HG02885 (cell line): ENCODE data around the gene PXDN.

Source experiments
- ATAC-seq: cut with Tn5 transposase; IDR thresholded peaks from one replicate; pipeline ENCODE4 v1.9.1; 2021; ENCODE audit warnings: mild to moderate bottlenecking; ENCODE audit not compliant: unreplicated experiment, poor library complexity

Gene PXDN

DNA sequence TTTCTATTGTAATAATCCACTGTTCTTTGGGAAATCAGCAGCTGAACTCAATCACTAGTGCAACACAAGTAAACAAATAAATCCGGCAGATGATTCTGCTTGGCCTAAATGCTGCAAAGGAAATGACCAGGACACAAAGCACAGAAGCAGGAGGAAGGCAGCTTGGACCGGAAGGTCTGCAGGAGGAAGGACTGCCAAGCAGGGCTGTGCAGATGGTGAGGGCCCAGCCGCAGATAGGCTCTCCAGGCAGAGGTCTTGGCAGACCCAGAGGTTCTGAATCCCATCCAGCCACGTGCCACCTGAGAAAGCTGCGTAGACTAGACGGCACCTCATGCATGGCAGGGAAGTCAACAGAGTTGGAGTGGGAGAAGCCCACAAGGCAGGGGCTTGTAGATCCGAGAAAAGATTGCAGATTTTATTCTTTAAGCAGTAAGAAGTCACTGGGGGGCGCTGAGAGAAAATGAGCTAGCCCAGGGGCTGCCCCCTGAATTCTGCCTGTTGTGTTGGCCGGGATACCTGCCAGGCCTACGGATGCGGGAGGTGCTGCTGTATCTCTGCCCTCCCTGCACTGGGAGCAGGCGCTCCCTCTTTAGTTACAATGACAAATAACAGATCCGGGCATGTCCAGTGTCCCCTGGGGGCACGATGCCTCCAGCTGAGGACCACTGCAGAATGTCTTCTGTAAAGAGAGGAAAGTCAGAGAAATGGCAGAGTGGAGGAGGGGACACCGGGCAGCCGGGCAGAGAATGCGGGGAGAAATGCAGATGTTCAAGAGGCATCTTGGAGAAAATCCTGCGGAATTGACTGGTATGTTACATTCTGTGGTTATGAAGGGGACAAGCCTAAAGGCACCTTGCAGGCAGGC lies 153.5 kb downstream of the PXDN start:
- ATAC-seq = no peak

DNA sequence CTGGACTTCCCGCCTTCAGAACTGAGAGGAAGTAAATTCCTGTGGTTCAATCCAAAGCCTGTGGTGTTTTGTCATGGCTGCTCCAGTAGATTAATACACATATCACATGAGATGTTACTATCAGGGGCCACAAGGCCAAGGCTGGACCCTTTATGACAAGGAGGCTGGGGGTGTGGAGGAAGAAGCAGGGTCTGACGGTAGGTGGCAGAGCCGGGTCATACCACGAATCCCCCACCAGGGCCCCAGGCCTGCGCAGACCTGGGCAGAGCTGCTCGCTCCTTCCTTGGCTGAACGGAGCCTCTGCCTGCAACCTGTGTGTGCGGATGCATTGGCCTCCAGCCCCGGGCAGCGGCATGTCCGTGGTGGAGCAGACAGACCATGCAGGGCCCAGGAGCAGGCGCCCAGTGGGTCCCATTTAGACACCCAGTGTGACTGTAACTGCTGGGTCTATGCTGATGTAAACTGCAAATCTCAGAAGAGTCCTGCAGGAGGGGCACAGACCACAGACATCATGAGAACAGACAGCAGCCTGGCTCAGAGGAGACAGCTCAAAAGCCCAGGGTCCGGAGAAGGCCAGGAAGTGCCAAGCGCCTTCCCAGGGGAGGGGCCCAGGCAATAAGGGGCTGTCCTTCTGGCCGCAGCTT lies 155.2 kb downstream of the PXDN start:
- ATAC-seq = no peak

DNA sequence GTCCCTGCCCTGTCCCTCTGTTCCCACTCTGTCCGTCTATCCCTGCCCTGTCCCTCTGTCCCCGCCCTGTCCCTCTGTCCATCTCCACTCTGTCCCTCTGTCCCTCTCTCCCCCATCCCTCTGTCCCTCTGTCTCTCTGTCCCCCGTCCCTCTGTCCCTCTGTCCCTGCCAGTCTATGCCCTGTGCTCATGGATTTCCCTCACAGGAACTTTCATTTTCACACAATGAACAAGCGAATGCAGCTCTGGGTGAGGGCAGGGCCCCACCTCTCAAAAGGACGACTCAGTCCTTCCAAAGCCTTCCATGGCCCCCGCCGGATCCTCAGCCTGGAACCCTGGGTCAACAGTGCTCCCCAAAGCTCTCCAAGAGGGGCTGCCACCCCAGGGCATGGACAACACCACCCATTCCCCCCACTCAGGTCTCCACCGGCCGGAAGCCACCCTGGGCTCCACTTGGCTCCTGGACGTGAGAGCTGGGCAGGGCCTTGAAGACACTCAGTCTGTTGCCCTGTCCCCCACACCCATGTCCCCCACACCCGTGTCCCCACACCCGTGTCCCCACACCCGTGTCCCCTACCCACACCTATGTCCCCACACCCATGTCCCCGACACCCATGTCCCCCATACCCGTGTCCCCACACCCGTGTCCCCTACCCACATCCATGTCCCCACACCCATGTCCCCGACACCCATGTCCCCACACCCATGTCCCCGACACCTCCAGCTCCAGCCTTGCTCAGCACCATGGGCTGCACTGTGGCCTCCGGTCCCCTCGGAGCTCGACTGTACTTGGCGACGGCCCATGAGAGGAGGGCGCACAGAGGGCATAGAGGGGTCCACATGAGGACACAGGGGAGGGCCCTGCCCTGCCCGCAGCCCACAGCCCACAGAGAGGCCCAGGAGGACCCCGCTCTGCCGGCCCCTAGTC lies 156.0 kb downstream of the PXDN start:
- no peak for ATAC-seq

DNA sequence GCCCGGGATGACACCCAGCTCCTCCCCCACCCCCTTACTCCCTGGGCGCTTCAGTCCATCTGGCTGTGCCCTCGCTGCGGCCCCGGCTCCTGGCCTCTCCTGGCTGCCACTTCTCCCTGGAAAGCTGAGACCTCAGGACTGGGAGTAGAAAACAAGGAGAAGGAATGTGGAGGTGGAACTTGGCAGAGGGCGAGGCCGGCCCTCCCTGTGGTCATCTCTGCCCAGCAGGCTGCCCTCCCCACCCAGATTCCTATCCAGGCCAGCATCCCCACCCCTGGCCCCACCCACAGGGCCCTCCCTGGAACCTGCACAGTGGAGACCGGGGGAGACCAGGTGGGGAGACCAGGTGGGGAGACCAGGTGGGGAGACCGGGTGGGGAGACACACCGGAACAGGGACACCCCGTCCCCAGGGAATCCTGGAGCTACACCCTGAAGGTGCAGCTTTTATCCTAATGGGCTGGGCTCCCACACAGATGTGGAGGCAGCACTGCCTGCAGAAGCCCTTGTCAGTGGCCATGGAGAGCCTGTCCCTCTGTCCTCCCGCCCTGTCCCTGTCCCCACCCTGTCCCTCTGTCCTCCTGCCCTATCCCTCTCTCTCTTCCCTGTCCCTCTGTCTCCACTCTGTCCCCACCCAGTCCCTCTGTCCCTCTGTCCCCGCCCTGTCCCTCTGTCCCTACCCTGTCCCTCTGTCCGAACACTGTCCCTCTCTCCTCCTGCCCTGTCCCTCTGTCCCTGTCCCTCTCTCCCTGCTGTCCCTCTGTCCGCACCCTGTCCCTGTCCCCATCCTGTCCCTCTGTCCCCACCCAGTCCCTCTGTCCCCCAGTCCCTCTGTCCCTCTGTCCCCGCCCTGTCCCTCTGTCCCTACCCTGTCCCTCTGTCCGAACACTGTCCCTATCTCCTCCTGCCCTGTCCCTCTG lies 157.1 kb downstream of the PXDN start:
- no peak for ATAC-seq

DNA sequence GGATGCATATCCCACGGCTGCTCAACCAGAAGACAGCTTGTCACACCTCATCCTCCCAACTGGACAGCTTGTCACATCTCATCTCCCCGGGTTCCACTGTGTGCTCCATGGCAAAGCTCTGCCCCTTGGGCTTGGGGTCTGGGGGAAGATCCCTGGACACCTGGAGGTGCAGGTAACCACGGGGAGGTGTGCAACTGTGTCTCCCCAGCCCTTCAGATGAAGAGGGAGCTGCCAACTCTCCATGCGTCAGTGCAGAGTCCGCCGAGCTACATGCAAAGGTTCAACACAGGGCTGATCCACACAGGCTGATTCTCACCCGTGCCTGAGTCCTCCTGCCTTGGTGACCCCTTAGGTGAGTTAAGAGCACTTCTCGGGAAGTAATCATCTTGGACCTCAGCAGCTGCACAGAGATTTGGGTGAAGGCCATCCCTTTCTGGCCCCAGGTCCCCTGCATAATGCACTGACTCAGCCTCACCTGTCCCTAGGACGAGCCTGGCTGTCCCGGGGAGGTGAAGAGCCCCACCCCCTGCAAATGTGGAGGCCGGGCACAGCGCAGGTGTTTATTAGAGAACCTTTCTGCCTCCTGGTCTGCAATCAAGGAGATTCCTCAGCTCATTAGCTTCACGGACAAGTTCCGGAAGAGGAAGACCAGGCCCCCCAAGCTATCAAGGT lies 157.9 kb downstream of the PXDN start:
- no peak for ATAC-seq

DNA sequence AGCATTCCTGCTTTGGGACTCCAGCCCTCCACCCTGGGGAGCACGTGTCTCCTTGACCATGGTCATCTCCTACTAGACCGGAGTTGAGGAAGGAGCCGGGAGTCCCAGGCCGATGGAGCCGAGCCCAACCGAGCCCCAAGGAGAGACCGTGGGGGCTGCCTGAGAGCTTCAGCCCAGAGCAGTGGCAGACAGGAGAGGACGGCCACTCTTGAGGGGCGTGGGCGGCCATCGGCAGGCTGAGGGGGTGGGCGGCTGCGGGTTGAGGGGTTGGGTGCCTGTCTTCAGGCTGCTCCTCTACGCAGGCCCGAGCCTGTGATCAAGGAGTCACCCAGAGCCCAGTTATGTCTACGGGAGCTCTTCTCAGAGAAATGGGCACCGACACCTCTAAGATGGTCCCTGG lies 158.7 kb downstream of the PXDN start:
- ATAC-seq = no peak

DNA sequence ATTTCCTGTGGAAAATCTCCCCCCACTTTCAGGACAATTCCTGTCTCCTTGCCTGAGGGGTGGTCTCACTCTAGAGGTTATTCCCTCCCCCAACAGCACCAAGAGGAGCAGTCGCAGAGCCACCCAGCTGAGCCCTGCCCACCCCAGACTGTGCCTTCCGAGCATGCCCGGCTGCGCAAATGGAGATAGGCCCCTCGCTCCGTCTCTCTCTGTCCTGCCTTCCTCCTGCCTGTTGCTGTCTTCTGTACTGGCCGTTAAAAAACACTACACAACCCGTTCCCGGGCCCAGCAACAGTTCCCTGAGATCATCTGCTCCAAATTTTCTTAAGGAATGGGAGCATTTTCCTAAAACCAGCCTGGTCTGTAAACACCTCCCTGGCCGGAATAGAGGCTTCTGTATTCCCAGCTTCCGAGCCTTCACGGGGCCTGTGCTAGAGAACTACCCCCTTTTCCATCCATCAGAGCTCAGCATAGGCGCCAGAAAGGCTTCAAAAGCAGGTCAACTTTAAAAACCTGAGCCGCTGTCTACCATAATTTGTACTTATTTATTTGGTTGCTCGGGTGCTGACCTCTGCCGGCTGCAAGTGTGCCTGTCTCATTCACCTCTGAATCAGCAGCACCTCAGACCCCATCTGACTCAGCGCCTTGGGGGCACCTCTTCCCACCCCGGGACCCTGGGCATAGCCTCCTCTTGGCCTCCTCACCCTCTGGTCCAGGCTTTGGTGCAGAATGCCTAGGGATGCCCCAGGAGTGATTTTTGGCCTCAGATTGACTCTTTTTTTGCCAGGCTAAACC lies 159.4 kb downstream of the PXDN start:
- no peak for ATAC-seq

DNA sequence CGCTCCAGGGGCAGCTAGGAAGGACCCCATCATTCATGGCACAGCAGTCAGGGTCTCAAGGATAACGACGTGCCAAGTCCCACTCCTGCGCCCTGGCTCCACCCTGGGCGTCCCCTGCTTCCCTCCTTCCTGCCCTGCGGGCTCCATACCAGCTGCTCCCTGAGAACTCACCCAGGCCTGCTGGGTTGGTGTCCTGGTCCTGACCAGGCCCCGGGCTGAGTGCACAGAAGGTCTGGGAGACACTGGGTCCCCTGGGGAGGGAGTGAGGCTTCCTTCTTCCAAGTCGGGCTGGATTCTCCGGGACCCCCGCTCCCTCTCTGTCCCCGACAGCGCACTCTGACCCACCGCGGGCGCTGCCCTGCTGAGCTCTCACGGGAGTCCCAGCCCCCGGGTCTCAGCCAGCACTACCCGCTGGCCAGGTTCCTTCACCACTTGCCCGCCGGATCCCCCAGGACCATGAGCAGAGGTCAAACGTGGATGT lies 160.2 kb downstream of the PXDN start:
- ATAC-seq = no peak

DNA sequence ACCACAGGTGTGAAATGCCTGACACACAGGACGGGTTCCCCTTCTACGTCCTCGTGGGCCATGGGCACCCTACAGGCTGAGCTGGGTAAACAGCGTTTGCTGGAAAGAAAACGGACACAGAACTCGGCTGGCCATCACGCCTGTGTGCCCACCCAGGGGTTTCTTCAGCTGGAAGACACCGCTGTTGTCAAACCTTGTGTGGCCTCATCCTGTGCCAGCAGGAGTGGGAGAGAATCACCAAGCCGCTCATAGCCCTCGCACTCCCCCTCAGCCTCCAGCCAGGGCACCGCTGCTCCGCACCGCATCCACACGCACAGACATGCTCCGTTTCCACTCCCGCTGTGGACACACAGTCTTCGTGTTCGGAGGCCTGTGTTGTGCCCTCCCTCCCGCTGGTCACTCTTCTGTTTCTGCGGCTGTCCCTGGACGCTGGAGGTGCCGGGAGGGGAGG lies 161.4 kb downstream of the PXDN start:
- no peak for ATAC-seq

DNA sequence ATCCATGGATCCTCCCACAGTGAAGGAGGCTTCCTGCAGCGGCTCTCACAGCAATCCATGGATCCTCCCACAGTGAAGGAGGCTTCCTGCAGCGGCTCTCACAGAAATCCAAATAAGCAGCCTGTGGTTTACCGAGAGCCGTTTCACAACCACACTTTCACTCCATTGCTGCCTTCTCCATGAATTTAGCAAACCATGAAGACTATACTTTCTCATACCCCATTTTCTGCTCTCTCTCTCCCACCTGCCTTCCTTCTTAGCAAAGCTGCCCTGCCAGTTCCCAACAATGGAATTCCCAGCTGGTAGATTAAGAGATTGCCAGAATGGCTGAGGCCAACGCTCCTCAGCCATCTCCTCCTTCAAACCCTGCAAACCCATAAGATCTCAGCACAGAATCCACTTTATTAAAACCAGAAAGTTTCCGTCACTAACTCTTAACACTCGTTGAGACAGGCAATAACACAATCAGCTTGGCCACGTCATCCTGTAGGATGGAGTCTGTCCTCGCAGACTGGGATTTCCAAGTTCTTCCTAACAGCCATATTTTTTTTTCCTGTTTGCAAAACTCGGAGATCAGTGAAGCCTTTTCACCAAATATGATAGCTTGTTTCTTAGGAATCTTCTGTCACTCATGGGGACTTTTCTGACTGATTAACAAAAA lies 162.2 kb downstream of the PXDN start:
- ATAC-seq = no peak
